Fibroblast of lung (primary cell): ENCODE data around the gene CCDC93. TPM values are rescaled to one million over a fixed set of nuclear protein-coding genes. Genes with fewer than 3 reads are reported as not detected.

ENCODE experiments used
- DNase-seq, 2 donors: peaks; one replicate each; pipeline versions ENCODE4 v3.0.0 to v3.0.0-alpha.2; 2010; ENCODE audit warnings: low read depth in 2 of 2
- H2AFZ ChIP-seq: 2 replicates; pipeline ENCODE4 v1.5.1; 2012; ENCODE audit warnings: low read length, control low read depth, inconsistent platforms
- H3K27ac ChIP-seq: 2 replicates; pipeline ENCODE4 v1.5.1; 2011; ENCODE audit warnings: low read length, control low read depth; ENCODE audit not compliant: insufficient read depth
- H3K27me3 ChIP-seq: 2 replicates; pipeline ENCODE4 v1.5.1; 2011; ENCODE audit warnings: mild to moderate bottlenecking, low read length; ENCODE audit not compliant: control insufficient read depth, insufficient read depth
- H3K36me3 ChIP-seq: 2 replicates; pipeline ENCODE4 v1.5.1; 2011; ENCODE audit warnings: low read length; ENCODE audit not compliant: control insufficient read depth, insufficient read depth
- H3K4me1 ChIP-seq: 2 replicates; pipeline ENCODE4 v1.5.1; 2011; ENCODE audit warnings: low read length; ENCODE audit not compliant: control insufficient read depth, insufficient read depth; ENCODE audit errors: extremely low read depth
- H3K4me2 ChIP-seq: 2 replicates; pipeline ENCODE4 v1.5.1; 2011; ENCODE audit warnings: low read length, control low read depth; ENCODE audit not compliant: insufficient read depth; ENCODE audit errors: extremely low read depth
- H3K4me3 ChIP-seq, 4 experiments: fragments of 200-600 bp in 1 of 4; sonication (generic) in 1 of 4; replicated peaks in 1 of 4; 2 replicates each; pipeline ENCODE4 v1.5.1; 2011 to 2016; ENCODE audit warnings: low read length in 4 of 4, low read depth in 3 of 4, mild to moderate bottlenecking in 3 of 4, control low read depth in 2 of 4, inconsistent platforms in 1 of 4, mixed read lengths in 1 of 4; ENCODE audit not compliant: insufficient read depth in 1 of 4; ENCODE audit errors: control extremely low read depth in 1 of 4
- H3K79me2 ChIP-seq: 2 replicates; pipeline ENCODE4 v1.5.1; 2012; ENCODE audit warnings: mild to moderate bottlenecking, low read length, inconsistent platforms; ENCODE audit not compliant: control insufficient read depth, insufficient read depth
- H3K9ac ChIP-seq: 2 replicates; pipeline ENCODE4 v1.5.1; 2011; ENCODE audit warnings: mild to moderate bottlenecking, low read length, control low read depth; ENCODE audit not compliant: insufficient read depth
- H3K9me3 ChIP-seq: 2 replicates; pipeline ENCODE4 v1.5.1; 2012; ENCODE audit warnings: low read depth, low read length; ENCODE audit not compliant: control insufficient read depth, insufficient read depth
- H4K20me1 ChIP-seq: 2 replicates; pipeline ENCODE4 v1.5.1; 2011; ENCODE audit warnings: low read length; ENCODE audit not compliant: control insufficient read depth, insufficient read depth; ENCODE audit errors: extremely low read depth
- CTCF ChIP-seq, 2 donors: IDR thresholded peaks in 1 of 2; conservative IDR thresholded peaks in 1 of 2; 1 replicate in 1 of 2; 2 replicates in 1 of 2; pipeline ENCODE4 v1.5.1; 2011 to 2012; ENCODE audit warnings: low read length in 2 of 2, control low read depth in 1 of 2, inconsistent platforms in 1 of 2, low read depth in 1 of 2, mild to moderate bottlenecking in 1 of 2
- EZH2 ChIP-seq: IDR thresholded peaks from 2 replicates; pipeline ENCODE4 v1.5.1; 2012; ENCODE audit warnings: low read length, control low read depth, mild to moderate bottlenecking; ENCODE audit errors: missing control alignments
- polyA plus RNA-seq, 2 donors: library from polyadenylated mRNA; depleted of rRNA in 1 of 2; stranded (reverse) in 1 of 2; unstranded in 1 of 2; fragments of >200 nt; gene quantifications; 2 replicates each; pipeline ENCODE4 v1.2.1, GENCODE V29; 2011 to 2012; ENCODE audit warnings: missing spikeins in 1 of 2
- total RNA-seq: library from RNA; depleted of rRNA; stranded (reverse); fragments of >200 nt; gene quantifications from 2 replicates; pipeline ENCODE4 v1.2.1, GENCODE V29; 2014

The CCDC93 gene
- total and polyA plus RNA-seq, 2 donors (not counting 1 experiment from before 2014, with no cell fraction given) = 15.1 to 32.0 TPM

DNA sequence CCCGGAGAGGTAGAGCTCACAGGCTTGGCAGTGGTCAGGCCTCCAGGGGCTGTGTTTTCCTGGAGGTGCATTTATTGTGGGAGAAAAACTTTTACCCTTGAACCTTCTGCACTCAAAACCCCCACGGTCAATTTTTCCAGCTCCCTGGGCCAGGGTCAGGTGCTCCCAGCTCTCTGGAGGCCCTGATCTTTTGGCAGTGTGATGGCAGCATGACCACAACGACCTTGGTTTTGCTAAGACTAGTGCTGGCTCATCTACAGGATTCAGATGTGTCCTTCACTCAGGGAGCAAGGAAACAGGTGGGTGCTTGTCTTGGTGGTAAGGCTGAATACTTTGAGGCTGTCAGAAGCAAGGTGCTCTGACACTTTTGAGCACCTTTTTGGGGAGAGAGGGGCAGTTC, 92.3 kb downstream of the CCDC93 start:
- Histone ChIP-seq H3K4me3 (no peak overlapping the region), H3K27me3 (no peaks in the 10 kb centered on the region), H3K4me2 (no peak overlapping the region), H3K9ac (no peak overlapping the region), H4K20me1 (no peaks in the 10 kb centered on the region), H3K36me3 (peaks cover 14% of the 10 kb centered on the region), H2AFZ (no peak overlapping the region), H3K27ac (no peak overlapping the region), H3K9me3 (no peaks in the 10 kb centered on the region), H3K79me2 (no peaks in the 10 kb centered on the region), H3K4me1 (no peaks in the 10 kb centered on the region)
- no peak for TF ChIP-seq EZH2
- TF ChIP-seq CTCF (conservative IDR thresholded peaks at IDR 0.05 in 1 of 2, IDR thresholded peaks at IDR 0.05 in 1 of 2; ENCODE audit: low read depth in 1 of 2, low read length in 2 of 2) = no peak
- DNase-seq = no peak

GRCh38 chr2:117918608-117919007, 95.3 kb downstream of the CCDC93 start:
- H3K27me3 ChIP-seq = no peaks in the 10 kb centered on the region
- no peaks in the 10 kb centered on the region for H3K79me2 ChIP-seq
- H3K4me2 ChIP-seq = no peak overlapping the region
- no peak overlapping the region for H2AFZ ChIP-seq
- no peak overlapping the region for H3K9ac ChIP-seq
- H3K4me1 ChIP-seq = no peaks in the 10 kb centered on the region
- no peak overlapping the region for H3K27ac ChIP-seq
- H3K9me3 ChIP-seq = no peaks in the 10 kb centered on the region
- H3K36me3 ChIP-seq = peaks cover 14% of the 10 kb centered on the region
- H4K20me1 ChIP-seq = no peaks in the 10 kb centered on the region
- TF ChIP-seq CTCF (conservative IDR thresholded peaks at IDR 0.05 in 1 of 2, IDR thresholded peaks at IDR 0.05 in 1 of 2; ENCODE audit: low read depth in 1 of 2, low read length in 2 of 2) (no peak), EZH2 (no peak)
- no peak for DNase-seq
- no peak overlapping the region for H3K4me3 ChIP-seq

- H4K20me1 ChIP-seq = no peaks in the 10 kb centered on the region
- no peak for TF ChIP-seq EZH2
- TF ChIP-seq CTCF (conservative IDR thresholded peaks at IDR 0.05 in 1 of 2, IDR thresholded peaks at IDR 0.05 in 1 of 2; ENCODE audit: low read depth in 1 of 2, low read length in 2 of 2) = peak; percentile 29 to 35
Observed at GRCh38 chr2:117917223-117917917, 96.5 kb downstream of the CCDC93 start.

More at GRCh38 chr2:117917223-117917917, 96.5 kb downstream of the CCDC93 start:
- H3K79me2 ChIP-seq = no peaks in the 10 kb centered on the region
- peaks cover 14% of the 10 kb centered on the region for H3K36me3 ChIP-seq
- H3K4me3 ChIP-seq = no peak overlapping the region
- H3K27ac ChIP-seq = no peak overlapping the region
- H3K4me1 ChIP-seq = no peaks in the 10 kb centered on the region
- no peaks in the 10 kb centered on the region for H3K27me3 ChIP-seq
- no peaks in the 10 kb centered on the region for H3K9me3 ChIP-seq
- DNase-seq = peak in 1 of 2 donors; percentile 8
- no peak overlapping the region for H3K9ac ChIP-seq
- no peak overlapping the region for H3K4me2 ChIP-seq
- H2AFZ ChIP-seq = no peak overlapping the region
